Cardiac fibroblast (primary cell): ENCODE results near the gene MCAM.

ENCODE experiments used
- DNase-seq, 2 donors: peaks; one replicate each; pipeline versions ENCODE4 v3.0.0 to v3.0.0-alpha.2; 2010; ENCODE audit warnings: low read depth in 2 of 2
- H3K4me3 ChIP-seq, 2 donors: replicated peaks in 1 of 2; 1 replicate in 1 of 2; 2 replicates in 1 of 2; pipeline ENCODE4 v1.5.1; 2011; ENCODE audit warnings: low read depth in 2 of 2, low read length in 2 of 2, mild to moderate bottlenecking in 2 of 2, moderate library complexity in 1 of 2
- CTCF ChIP-seq: IDR thresholded peaks from one replicate; pipeline ENCODE4 v1.5.1; 2011; ENCODE audit warnings: low read depth, mild to moderate bottlenecking, low read length, inconsistent platforms

The MCAM gene

GRCh38 chr11:119339589-119340334 is 22.8 kb upstream of the MCAM start:
- peak; percentile 48 to 77 for DNase-seq
- peak overlapping the region; percentile 50 to 64 for H3K4me3 ChIP-seq
- peak; percentile 57 for TF ChIP-seq CTCF

GRCh38 chr11:119338965-119339588 is 22.1 kb upstream of the MCAM start:
- no peak for TF ChIP-seq CTCF
- no peak for DNase-seq
- peak overlapping the region in 1 of 2 donors; percentile 64 for H3K4me3 ChIP-seq

- peak overlapping the region in 1 of 2 donors; percentile 64 for H3K4me3 ChIP-seq
- peak; percentile 85 for TF ChIP-seq CTCF
- DNase-seq = peak; percentile 76 to 82
These were observed 21.5 kb upstream of the MCAM start for GRCh38 chr11:119338318-119338890.

- no peak for TF ChIP-seq CTCF
- DNase-seq = peak; percentile 21 to 60
- H3K4me3 ChIP-seq = peak overlapping the region in 1 of 2 donors; percentile 7
These were observed 20.8 kb upstream of the MCAM start for GRCh38 chr11:119337581-119338317.

GRCh38 chr11:119336744-119337469 is 20.0 kb upstream of the MCAM start:
- no peak for TF ChIP-seq CTCF
- H3K4me3 ChIP-seq = no peak overlapping the region
- no peak for DNase-seq
